WTC11 (cell line): Measurements from ENCODE around the gene DARS1. TPM values are rescaled to one million over a fixed set of nuclear protein-coding genes. Genes with fewer than 3 reads are reported as not detected.

Experiments
- ATAC-seq: fragments of 200-7000 bp; cut with Tn5 transposase; 2 replicates; pipeline ENCODE4 v1.10.0; 2021; ENCODE audit warnings: mild to moderate bottlenecking, moderate library complexity
- CTCF ChIA-PET: fragments of 300-600 bp; sonication (Branson Sonifier 250); formaldehyde crosslinking; loops from one replicate; lab custom pipeline; 2021; ENCODE audit warnings: antibody characterized with exemption; lab: Charles Lee
- POLR2A ChIA-PET: fragments of 350-600 bp; sonication (Branson Sonifier 250); formaldehyde crosslinking; loops from one replicate; lab custom pipeline; 2021; ENCODE audit warnings: antibody characterized with exemption; lab: Charles Lee
- DNase-seq: peaks from one replicate; pipeline ENCODE4 v3.0.0; 2021; ENCODE audit warnings: low spot score
- H3K27ac Mint-ChIP-seq: 2 replicates; pipeline ENCODE4 v1.8.0; 2021; ENCODE audit warnings: mixed read lengths
- H3K27me3 Mint-ChIP-seq: 2 replicates; pipeline ENCODE4 v1.8.0; 2021; ENCODE audit warnings: low read depth, mild to moderate bottlenecking, moderate library complexity, mixed read lengths
- H3K36me3 Mint-ChIP-seq: 2 replicates; pipeline ENCODE4 v1.8.0; 2021; ENCODE audit warnings: mixed read lengths
- H3K4me1 Mint-ChIP-seq: 2 replicates; pipeline ENCODE4 v1.8.0; 2022; ENCODE audit warnings: mixed read lengths
- H3K4me3 Mint-ChIP-seq: 2 replicates; pipeline ENCODE4 v1.8.0; 2021; ENCODE audit warnings: mild to moderate bottlenecking, moderate library complexity, mixed read lengths
- H3K9me3 Mint-ChIP-seq: 2 replicates; pipeline ENCODE4 v1.8.0; 2021; ENCODE audit warnings: mixed read lengths
- CBFB ChIP-seq: sonication (generic); formaldehyde crosslinking; IDR thresholded peaks from 2 replicates; pipeline ENCODE4 v1.8.1; 2022; ENCODE audit warnings: mild to moderate bottlenecking, low read depth, missing genetic modification reagents
- CREB1 ChIP-seq: sonication (generic); formaldehyde crosslinking; IDR thresholded peaks from 2 replicates; pipeline ENCODE4 v1.8.0; 2023; ENCODE audit warnings: mild to moderate bottlenecking, missing genetic modification reagents
- FOXJ3 ChIP-seq: sonication (generic); formaldehyde crosslinking; IDR thresholded peaks from 2 replicates; pipeline ENCODE4 v1.9.0; 2021; ENCODE audit warnings: missing genetic modification reagents, mild to moderate bottlenecking, borderline replicate concordance
- FOXK1 ChIP-seq: sonication (generic); formaldehyde crosslinking; IDR thresholded peaks from 2 replicates; pipeline ENCODE4 v1.8.0; 2022; ENCODE audit warnings: mild to moderate bottlenecking, moderate library complexity, missing genetic modification reagents
- GABPB1 ChIP-seq: sonication (generic); formaldehyde crosslinking; IDR thresholded peaks from 2 replicates; pipeline ENCODE4 v1.8.1; 2023; ENCODE audit warnings: mild to moderate bottlenecking, missing genetic modification reagents
- GRHL2 ChIP-seq: fragments of 250-450 bp; sonication (Bioruptor Pico); IDR thresholded peaks from 2 replicates; pipeline ENCODE4 v1.8.0; 2022; ENCODE audit warnings: mild to moderate bottlenecking, moderate library complexity; ENCODE audit not compliant: insufficient replicate concordance, severe bottlenecking
- GTF2I ChIP-seq: fragments of 250-450 bp; sonication (Bioruptor Pico); conservative IDR thresholded peaks from 2 replicates; pipeline ENCODE4 v1.4.0; 2021; ENCODE audit warnings: mild to moderate bottlenecking
- NR3C1 ChIP-seq: sonication (generic); formaldehyde crosslinking; conservative IDR thresholded peaks from 2 replicates; pipeline ENCODE4 v1.8.1; 2023; ENCODE audit warnings: low read depth, mild to moderate bottlenecking, missing genetic modification reagents
- RORB ChIP-seq: fragments of 250-450 bp; sonication (Bioruptor Pico); IDR thresholded peaks from 2 replicates; pipeline ENCODE4 v1.9.0; 2021; ENCODE audit warnings: mild to moderate bottlenecking
- TCF7 ChIP-seq: sonication (generic); formaldehyde crosslinking; IDR thresholded peaks from 2 replicates; pipeline ENCODE4 v1.8.0; 2022; ENCODE audit warnings: mild to moderate bottlenecking, low read depth, missing genetic modification reagents, moderate library complexity
- total RNA-seq: library from RNA; stranded (reverse); gene quantifications from 3 replicates; pipeline ENCODE4 v1.2.3, GENCODE V29; 2021
- TF ChIP-seq, protein P1 (sequence below): sonication (generic); formaldehyde crosslinking; IDR thresholded peaks from 2 replicates; pipeline ENCODE4 v1.8.0; 2023; ENCODE audit warnings: missing genetic modification reagents
- TF ChIP-seq, protein P2 (sequence below): sonication (generic); formaldehyde crosslinking; IDR thresholded peaks from 2 replicates; pipeline ENCODE4 v1.8.0; 2023; ENCODE audit warnings: missing genetic modification reagents, mild to moderate bottlenecking, borderline replicate concordance
- TF ChIP-seq, protein P3 (sequence below): sonication (generic); formaldehyde crosslinking; IDR thresholded peaks from 2 replicates; pipeline ENCODE4 v1.8.1; 2022; ENCODE audit warnings: low read depth, missing genetic modification reagents, borderline replicate concordance
- TF ChIP-seq, protein P4 (sequence below): sonication (generic); formaldehyde crosslinking; IDR thresholded peaks from 2 replicates; pipeline ENCODE4 v1.8.1; 2023; ENCODE audit warnings: mild to moderate bottlenecking, missing genetic modification reagents, moderate library complexity
- TF ChIP-seq, protein P5 (sequence below): fragments of 250-450 bp; sonication (Bioruptor Pico); IDR thresholded peaks from 2 replicates; pipeline ENCODE4 v1.9.0; 2021; ENCODE audit warnings: mild to moderate bottlenecking, borderline replicate concordance
- TF ChIP-seq, protein P6 (sequence below): sonication (generic); formaldehyde crosslinking; IDR thresholded peaks from 2 replicates; pipeline ENCODE4 v1.8.1; 2023; ENCODE audit warnings: mild to moderate bottlenecking, missing genetic modification reagents, moderate library complexity
- TF ChIP-seq, protein P7 (sequence below): sonication (generic); formaldehyde crosslinking; IDR thresholded peaks from 2 replicates; pipeline ENCODE4 v1.8.1; 2023; ENCODE audit warnings: mild to moderate bottlenecking, missing genetic modification reagents
- TF ChIP-seq, protein P8 (sequence below): sonication (generic); formaldehyde crosslinking; IDR thresholded peaks from 2 replicates; pipeline ENCODE4 v1.8.1; 2023; ENCODE audit warnings: mild to moderate bottlenecking, missing genetic modification reagents
- TF ChIP-seq, protein P9 (sequence below): sonication (generic); formaldehyde crosslinking; IDR thresholded peaks from 2 replicates; pipeline ENCODE4 v1.8.0; 2022; ENCODE audit warnings: mild to moderate bottlenecking, missing genetic modification reagents

Gene DARS1
- total RNA-seq, 1 experiment from 2014 or later = 80.9 TPM

DNA sequence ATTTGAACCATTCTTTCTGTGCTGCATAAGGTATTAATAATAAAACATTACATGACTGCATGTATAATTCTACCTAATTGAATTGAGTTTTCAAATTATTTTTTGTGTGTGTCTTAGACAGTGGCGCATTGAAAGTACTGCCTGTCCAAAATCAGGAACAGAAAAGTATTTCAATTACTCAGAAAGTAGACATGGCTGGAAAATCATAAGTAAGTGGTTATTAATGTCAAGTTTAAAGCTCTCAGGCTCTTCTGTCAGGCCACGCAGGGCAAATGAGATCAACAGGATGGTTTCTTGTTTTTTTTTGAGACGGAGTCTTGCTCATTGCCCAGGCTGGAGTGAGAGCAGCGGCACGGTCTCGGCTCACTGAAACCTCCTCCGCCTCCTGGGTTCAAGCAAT is 32.4 kb upstream of the DARS1 start:
- ChIA-PET CTCF (interaction anchor here (1.6 kb wide), 1 partner anchor 20 kb away, joined by 4 read pairs; no protein-coding TSS in a partner anchor), POLR2A (no interaction called here)
- Mint-ChIP-seq H3K27me3 (no peaks in the 10 kb centered on the region), H3K36me3 (no peaks in the 10 kb centered on the region), H3K27ac (no peak overlapping the region), H3K4me1 (peaks cover 16% of the 10 kb centered on the region), H3K9me3 (no peaks in the 10 kb centered on the region), H3K4me3 (no peak overlapping the region)
- no peak for DNase-seq
- ATAC-seq = no peak
- TF ChIP-seq, protein P1, sequence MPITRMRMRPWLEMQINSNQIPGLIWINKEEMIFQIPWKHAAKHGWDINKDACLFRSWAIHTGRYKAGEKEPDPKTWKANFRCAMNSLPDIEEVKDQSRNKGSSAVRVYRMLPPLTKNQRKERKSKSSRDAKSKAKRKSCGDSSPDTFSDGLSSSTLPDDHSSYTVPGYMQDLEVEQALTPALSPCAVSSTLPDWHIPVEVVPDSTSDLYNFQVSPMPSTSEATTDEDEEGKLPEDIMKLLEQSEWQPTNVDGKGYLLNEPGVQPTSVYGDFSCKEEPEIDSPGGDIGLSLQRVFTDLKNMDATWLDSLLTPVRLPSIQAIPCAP (CRISPR knock-in tag) = no peak
- TF ChIP-seq FOXJ3 (CRISPR knock-in tag) = no peak
- TF ChIP-seq, protein P2, sequence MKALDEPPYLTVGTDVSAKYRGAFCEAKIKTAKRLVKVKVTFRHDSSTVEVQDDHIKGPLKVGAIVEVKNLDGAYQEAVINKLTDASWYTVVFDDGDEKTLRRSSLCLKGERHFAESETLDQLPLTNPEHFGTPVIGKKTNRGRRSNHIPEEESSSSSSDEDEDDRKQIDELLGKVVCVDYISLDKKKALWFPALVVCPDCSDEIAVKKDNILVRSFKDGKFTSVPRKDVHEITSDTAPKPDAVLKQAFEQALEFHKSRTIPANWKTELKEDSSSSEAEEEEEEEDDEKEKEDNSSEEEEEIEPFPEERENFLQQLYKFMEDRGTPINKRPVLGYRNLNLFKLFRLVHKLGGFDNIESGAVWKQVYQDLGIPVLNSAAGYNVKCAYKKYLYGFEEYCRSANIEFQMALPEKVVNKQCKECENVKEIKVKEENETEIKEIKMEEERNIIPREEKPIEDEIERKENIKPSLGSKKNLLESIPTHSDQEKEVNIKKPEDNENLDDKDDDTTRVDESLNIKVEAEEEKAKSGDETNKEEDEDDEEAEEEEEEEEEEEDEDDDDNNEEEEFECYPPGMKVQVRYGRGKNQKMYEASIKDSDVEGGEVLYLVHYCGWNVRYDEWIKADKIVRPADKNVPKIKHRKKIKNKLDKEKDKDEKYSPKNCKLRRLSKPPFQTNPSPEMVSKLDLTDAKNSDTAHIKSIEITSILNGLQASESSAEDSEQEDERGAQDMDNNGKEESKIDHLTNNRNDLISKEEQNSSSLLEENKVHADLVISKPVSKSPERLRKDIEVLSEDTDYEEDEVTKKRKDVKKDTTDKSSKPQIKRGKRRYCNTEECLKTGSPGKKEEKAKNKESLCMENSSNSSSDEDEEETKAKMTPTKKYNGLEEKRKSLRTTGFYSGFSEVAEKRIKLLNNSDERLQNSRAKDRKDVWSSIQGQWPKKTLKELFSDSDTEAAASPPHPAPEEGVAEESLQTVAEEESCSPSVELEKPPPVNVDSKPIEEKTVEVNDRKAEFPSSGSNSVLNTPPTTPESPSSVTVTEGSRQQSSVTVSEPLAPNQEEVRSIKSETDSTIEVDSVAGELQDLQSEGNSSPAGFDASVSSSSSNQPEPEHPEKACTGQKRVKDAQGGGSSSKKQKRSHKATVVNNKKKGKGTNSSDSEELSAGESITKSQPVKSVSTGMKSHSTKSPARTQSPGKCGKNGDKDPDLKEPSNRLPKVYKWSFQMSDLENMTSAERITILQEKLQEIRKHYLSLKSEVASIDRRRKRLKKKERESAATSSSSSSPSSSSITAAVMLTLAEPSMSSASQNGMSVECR = no peak
- TF ChIP-seq CREB1 (CRISPR knock-in tag) = no peak
- TF ChIP-seq, protein P3, sequence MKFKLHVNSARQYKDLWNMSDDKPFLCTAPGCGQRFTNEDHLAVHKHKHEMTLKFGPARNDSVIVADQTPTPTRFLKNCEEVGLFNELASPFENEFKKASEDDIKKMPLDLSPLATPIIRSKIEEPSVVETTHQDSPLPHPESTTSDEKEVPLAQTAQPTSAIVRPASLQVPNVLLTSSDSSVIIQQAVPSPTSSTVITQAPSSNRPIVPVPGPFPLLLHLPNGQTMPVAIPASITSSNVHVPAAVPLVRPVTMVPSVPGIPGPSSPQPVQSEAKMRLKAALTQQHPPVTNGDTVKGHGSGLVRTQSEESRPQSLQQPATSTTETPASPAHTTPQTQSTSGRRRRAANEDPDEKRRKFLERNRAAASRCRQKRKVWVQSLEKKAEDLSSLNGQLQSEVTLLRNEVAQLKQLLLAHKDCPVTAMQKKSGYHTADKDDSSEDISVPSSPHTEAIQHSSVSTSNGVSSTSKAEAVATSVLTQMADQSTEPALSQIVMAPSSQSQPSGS = no peak
- TF ChIP-seq, protein P4, sequence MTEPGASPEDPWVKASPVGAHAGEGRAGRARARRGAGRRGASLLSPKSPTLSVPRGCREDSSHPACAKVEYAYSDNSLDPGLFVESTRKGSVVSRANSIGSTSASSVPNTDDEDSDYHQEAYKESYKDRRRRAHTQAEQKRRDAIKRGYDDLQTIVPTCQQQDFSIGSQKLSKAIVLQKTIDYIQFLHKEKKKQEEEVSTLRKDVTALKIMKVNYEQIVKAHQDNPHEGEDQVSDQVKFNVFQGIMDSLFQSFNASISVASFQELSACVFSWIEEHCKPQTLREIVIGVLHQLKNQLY (CRISPR knock-in tag) = no peak
- TF ChIP-seq NR3C1 (CRISPR knock-in tag) = no peak
- TF ChIP-seq GABPB1 (CRISPR knock-in tag) = no peak
- no peak for TF ChIP-seq GTF2I (CRISPR knock-in tag)
- TF ChIP-seq, protein P5, sequence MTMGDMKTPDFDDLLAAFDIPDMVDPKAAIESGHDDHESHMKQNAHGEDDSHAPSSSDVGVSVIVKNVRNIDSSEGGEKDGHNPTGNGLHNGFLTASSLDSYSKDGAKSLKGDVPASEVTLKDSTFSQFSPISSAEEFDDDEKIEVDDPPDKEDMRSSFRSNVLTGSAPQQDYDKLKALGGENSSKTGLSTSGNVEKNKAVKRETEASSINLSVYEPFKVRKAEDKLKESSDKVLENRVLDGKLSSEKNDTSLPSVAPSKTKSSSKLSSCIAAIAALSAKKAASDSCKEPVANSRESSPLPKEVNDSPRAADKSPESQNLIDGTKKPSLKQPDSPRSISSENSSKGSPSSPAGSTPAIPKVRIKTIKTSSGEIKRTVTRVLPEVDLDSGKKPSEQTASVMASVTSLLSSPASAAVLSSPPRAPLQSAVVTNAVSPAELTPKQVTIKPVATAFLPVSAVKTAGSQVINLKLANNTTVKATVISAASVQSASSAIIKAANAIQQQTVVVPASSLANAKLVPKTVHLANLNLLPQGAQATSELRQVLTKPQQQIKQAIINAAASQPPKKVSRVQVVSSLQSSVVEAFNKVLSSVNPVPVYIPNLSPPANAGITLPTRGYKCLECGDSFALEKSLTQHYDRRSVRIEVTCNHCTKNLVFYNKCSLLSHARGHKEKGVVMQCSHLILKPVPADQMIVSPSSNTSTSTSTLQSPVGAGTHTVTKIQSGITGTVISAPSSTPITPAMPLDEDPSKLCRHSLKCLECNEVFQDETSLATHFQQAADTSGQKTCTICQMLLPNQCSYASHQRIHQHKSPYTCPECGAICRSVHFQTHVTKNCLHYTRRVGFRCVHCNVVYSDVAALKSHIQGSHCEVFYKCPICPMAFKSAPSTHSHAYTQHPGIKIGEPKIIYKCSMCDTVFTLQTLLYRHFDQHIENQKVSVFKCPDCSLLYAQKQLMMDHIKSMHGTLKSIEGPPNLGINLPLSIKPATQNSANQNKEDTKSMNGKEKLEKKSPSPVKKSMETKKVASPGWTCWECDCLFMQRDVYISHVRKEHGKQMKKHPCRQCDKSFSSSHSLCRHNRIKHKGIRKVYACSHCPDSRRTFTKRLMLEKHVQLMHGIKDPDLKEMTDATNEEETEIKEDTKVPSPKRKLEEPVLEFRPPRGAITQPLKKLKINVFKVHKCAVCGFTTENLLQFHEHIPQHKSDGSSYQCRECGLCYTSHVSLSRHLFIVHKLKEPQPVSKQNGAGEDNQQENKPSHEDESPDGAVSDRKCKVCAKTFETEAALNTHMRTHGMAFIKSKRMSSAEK (CRISPR knock-in tag) = no peak
- no peak for TF ChIP-seq TCF7 (CRISPR knock-in tag)
- TF ChIP-seq FOXK1 (CRISPR knock-in tag) = no peak
- TF ChIP-seq, protein P6, sequence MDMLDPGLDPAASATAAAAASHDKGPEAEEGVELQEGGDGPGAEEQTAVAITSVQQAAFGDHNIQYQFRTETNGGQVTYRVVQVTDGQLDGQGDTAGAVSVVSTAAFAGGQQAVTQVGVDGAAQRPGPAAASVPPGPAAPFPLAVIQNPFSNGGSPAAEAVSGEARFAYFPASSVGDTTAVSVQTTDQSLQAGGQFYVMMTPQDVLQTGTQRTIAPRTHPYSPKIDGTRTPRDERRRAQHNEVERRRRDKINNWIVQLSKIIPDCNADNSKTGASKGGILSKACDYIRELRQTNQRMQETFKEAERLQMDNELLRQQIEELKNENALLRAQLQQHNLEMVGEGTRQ (CRISPR knock-in tag) = no peak
- TF ChIP-seq CBFB = no peak
- no peak for TF ChIP-seq GRHL2
- TF ChIP-seq, protein P7, sequence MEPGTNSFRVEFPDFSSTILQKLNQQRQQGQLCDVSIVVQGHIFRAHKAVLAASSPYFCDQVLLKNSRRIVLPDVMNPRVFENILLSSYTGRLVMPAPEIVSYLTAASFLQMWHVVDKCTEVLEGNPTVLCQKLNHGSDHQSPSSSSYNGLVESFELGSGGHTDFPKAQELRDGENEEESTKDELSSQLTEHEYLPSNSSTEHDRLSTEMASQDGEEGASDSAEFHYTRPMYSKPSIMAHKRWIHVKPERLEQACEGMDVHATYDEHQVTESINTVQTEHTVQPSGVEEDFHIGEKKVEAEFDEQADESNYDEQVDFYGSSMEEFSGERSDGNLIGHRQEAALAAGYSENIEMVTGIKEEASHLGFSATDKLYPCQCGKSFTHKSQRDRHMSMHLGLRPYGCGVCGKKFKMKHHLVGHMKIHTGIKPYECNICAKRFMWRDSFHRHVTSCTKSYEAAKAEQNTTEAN (CRISPR knock-in tag) = no peak
- TF ChIP-seq, protein P8, sequence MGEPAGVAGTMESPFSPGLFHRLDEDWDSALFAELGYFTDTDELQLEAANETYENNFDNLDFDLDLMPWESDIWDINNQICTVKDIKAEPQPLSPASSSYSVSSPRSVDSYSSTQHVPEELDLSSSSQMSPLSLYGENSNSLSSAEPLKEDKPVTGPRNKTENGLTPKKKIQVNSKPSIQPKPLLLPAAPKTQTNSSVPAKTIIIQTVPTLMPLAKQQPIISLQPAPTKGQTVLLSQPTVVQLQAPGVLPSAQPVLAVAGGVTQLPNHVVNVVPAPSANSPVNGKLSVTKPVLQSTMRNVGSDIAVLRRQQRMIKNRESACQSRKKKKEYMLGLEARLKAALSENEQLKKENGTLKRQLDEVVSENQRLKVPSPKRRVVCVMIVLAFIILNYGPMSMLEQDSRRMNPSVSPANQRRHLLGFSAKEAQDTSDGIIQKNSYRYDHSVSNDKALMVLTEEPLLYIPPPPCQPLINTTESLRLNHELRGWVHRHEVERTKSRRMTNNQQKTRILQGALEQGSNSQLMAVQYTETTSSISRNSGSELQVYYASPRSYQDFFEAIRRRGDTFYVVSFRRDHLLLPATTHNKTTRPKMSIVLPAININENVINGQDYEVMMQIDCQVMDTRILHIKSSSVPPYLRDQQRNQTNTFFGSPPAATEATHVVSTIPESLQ (CRISPR knock-in tag) = no peak
- TF ChIP-seq, protein P9, sequence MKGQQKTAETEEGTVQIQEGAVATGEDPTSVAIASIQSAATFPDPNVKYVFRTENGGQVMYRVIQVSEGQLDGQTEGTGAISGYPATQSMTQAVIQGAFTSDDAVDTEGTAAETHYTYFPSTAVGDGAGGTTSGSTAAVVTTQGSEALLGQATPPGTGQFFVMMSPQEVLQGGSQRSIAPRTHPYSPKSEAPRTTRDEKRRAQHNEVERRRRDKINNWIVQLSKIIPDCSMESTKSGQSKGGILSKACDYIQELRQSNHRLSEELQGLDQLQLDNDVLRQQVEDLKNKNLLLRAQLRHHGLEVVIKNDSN (CRISPR knock-in tag) = no peak
- no peak for TF ChIP-seq RORB
